Stimulated activated CD4-positive, alpha-beta T cell treated with anti-CD3 and anti-CD28 coated beads, Interleukin-1b, Interleukin-23, amount 100 ng/mL, for 48 hours (primary cell): ENCODE results near the gene RNLS.
"Not testable (repeated sequence)": the region's sequence is repeated elsewhere in the genome, so short reads cannot be mapped to it uniquely, and the experiment has no call there.

Source experiments
- DNase-seq: peaks from one replicate; pipeline ENCODE4 v3.0.0-alpha.2; 2020

The RNLS gene

DNA sequence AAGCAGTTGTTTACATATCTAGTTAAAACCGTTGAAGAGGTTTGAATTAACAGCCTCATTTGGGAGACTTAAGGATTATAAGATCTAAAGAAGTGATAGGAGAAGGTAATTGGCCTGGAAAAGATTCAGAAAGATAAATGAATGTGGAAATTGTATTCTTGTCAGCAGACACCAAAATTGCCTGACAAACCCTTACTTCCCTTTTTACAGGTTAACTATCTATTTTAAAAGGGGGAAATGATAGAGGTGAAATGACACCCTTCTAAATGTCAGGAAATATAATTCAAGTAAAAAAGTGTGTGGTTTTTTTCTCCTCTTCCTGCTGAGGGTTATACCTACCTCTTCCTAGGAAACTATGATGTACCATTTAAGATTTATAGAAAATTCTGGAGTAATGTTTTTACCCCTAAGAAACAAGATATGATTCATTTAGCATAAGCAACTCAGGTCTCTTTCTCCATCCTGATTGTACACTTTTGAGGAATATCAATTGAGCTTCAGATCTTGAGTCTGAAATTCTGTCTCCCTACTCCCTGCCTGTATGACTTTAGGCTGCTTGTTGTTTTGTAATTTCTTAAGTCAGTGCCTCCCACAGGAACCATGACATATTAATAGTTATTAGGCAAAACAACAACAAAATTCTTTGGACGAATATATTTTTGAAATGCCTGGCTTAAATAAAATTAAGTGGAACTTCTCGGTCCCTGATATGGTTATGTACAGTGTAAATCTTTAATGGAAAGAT is 250.4 kb downstream of the RNLS start:
- DNase-seq: no peak

DNA sequence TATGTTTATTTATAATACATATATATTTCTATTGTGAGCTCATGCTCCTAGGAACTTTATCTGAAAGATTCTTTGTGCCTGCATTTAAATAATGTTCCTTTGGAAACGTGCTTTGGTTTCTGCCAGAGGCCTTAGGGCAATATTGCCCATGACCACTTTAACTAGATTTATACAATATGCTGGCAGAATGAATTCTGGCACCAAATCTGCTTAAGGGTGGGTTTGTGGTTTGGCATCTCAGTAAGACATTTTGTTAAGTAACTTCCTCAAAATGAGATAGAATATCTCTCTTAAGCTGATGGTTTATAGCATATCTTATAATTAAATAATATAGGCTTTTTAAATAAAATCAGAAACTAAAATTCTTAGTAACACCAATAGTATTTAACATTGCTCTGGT is 252.9 kb downstream of the RNLS start:
- DNase-seq: no peak

DNA sequence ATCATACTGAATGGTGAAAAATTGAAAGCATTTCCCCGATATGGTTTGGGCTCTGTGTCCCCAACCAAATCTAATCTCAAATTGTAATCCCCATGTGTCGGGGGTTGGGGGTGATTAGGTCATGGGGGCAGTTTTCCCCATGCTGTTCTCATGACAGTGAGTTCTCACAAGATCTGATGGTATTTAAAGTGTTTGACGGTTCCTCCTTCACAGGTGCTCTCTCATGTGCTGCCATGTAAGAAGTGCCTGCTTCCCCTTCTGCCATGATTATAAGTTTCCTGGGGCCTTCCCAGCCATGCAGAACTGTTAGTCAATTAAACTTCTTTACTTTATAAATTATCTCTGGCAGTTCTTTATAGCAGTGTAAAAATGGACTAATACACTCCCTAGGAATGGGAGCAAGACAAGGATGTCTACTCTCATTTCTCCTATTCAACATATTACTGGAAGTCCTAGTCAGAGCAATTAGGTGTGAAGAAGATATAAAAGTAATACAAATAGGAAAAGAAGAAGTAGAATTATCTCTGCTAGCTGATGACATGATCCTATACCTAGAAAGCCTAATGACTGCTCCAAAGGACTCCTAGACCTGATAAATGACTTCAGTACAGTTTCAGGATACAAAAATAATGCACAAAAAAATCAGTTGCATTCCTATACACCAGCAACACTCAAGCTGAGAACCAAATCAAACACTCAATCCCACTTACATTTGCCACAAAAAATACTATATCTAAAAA is 260.6 kb downstream of the RNLS start:
- DNase-seq: no peak

- no peak for DNase-seq
Observed at GRCh38 chr10:88319960-88320517, 263.1 kb downstream of the RNLS start.

DNA sequence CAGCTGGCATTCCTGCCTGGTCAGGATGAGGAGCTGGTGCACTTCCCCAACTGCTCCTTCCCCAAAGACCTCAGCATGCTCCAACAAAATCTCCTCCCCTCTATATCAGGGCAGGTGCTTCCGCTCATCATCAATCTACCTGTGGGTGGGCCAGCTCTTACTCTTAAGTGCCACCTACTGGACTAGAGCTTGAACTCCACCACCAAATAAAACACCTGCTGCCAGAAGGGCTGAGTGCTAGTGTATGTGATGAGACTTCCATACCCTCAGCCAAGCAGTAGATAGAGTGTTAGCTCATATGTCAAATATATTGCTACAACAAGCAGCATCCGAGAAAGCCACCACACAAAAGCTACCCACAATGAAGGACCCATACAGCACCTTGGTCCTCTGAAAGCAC is 264.3 kb downstream of the RNLS start:
- DNase-seq: peak; percentile 1

GRCh38 chr10:88317099-88317498 is 266.0 kb downstream of the RNLS start:
- no peak for DNase-seq

- DNase-seq: no peak
Observed at GRCh38 chr10:88316292-88316861, 266.7 kb downstream of the RNLS start.

DNA sequence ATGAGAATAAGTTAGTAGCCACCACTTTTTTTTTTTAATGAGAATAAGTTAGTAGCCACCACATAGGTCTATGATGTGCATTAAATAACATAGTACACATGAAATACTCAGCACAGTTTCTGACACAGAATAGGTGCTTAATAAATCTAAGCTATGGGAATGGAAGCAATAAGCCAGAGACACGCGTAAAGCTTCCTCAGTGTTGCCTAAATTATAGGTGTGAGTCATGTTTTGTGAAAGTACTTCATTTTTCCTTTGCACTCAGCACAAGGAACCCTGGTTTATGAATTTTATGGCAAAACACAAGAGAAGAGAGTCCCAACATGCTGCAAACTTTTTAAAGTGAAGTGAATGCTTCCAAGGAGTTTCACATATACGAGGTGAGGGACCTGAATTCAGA is 267.4 kb downstream of the RNLS start:
- DNase-seq: no peak

- DNase-seq: no peak
Observed at GRCh38 chr10:88314362-88314761, 268.8 kb downstream of the RNLS start.

- DNase-seq: no peak
Observed at GRCh38 chr10:88313878-88314277, 269.2 kb downstream of the RNLS start.

- DNase-seq: no peak
Observed at GRCh38 chr10:88312855-88313254, 270.3 kb downstream of the RNLS start.

GRCh38 chr10:88311264-88311663 is 271.9 kb downstream of the RNLS start:
- DNase-seq: no peak

DNA sequence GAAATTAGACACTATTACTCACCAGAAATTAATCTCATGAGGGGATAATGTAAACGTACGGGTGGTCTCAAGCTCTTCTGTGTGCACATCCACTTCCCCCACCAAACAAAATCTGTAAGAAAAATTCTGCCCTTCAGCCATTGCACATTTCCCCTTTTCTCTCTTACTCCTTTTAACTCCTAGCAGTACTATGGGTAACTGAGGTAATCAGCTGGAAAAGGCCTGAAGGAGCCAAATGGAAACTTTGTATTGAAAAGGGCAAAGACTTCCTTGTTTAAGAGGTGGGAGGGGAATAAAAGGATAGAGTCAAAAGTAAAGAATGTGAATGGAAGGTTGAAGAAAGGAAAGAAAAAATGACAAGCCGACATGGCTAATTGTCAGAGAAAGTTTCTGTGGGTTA is 273.8 kb downstream of the RNLS start:
- no peak for DNase-seq

- DNase-seq: not testable (repeated sequence)
Observed at GRCh38 chr10:88308361-88308760, 274.8 kb downstream of the RNLS start.

DNA sequence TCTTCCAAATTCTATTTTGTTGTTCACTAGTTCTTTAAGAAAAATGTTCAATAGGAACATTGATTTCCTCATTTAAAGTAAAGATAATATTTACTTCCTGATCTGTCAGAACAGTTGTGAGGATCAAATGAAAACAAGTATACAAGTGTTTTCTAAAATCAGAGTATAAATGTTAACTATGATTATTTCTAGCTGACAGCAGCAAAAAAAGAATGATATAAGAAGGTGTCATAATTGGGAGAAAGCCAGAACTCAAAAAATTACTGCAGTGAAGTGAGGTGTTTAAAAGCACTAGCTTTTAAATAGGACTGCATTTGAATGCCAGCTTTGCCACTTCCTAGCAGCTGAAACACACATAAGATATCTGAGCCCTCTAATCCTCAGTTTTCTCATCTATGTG is 283.3 kb downstream of the RNLS start:
- no peak for DNase-seq

GRCh38 chr10:88297103-88297502 is 286.0 kb downstream of the RNLS start:
- no peak for DNase-seq

DNA sequence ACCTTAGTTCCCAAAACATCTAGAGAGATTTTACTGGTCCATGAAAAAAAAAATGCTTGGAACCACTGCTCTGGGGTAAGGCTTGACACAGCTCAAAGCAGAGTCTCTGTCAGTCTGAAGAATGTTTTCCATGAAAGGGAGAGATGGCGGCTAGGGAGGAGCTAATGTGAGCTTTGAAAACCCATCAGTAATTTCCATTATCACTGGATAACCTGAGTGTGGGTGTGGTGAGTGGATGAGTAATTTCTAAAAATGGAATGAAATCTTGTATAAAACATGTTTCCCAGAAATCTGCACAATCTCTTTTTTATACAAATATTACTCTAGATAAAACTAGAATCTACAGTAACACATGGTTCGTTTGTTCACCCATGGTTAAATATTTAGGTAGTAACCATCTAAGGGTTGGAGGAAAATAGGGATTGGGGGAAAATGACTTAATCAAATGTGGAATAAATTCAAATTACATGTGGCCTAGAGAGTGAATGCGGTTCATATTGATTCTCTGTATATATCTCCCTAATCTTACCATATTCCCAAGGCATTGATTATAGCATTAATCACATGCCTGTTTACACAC is 289.4 kb downstream of the RNLS start:
- no peak for DNase-seq

DNA sequence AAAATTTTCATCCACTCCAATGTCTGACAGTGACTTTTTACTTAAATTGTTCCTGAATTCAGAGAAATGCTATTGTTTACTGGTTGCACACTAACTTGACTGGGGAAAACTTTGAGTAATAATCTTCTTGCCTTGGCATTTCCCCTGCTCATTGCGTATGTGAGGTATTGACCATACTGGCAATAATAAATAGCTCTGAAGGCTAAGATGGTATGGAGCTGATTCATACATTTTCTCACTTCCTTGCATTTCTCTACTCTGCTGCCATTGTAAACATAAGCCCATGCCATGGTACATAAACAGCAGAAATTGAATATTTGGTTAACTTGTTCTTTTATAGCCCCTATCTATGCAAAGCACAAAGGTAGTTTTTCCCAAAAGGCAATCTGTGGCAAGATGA is 290.0 kb downstream of the RNLS start:
- DNase-seq: no peak

- no peak for DNase-seq
Observed at GRCh38 chr10:88292185-88292514, 291.0 kb downstream of the RNLS start.

DNA sequence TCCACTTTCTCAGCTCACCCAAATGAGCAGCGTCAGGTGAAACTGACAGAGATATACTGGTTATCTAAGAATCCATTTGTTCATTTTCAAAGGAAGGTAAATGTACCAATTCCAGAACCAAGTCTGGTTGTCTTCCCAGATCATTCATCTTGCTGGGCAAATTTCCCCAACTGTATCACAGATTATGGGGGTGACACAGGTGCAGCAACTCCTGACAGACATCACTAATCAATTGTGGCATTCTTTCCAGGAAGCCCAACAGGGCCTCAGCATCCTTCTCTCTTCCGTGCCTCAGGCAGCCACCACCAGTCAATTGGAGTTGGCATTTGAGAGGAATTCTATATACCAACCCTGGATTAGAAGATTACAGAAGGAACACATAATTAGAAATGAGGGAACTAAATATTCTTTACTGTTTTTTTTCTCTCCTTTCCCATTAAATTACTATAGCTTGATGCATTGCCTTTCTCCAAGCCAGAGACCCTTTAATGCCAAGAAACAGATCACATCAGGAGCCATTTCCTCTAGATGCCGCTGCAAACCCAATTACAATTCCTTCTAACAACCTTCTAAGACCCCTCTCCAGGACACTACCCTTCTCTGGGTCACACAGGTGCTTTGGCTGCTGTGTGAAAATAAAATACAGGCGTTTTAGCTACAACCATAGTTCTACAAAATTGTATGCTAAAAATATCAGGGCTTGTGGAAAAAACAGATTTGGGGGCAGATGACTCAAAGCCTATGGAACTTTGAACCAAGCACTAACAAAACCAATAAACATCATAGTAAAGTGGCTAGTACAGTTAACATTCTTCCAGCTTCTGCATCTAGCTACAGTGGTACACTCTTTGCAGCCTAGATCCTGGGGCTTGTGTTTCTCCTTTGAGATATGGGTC is 291.6 kb downstream of the RNLS start:
- no peak for DNase-seq

DNA sequence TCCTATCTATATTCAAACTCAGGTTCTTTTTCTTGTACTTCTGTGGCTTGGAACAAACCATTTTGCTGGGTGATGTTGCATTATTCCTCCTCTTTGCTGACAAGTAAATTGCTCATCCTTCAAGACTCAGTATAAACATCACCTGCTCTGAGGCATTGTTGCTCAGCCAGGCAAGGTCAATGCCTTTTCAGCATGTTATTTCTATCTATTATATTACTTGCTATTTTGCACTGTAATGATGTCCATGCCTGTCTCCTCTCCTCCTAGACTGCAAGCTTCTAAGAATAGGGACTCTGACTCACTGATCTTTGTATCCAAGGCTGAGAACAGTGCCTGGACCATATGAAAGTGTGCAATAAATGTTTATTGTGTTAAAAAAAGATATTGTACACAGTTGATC is 293.8 kb downstream of the RNLS start:
- no peak for DNase-seq

DNA sequence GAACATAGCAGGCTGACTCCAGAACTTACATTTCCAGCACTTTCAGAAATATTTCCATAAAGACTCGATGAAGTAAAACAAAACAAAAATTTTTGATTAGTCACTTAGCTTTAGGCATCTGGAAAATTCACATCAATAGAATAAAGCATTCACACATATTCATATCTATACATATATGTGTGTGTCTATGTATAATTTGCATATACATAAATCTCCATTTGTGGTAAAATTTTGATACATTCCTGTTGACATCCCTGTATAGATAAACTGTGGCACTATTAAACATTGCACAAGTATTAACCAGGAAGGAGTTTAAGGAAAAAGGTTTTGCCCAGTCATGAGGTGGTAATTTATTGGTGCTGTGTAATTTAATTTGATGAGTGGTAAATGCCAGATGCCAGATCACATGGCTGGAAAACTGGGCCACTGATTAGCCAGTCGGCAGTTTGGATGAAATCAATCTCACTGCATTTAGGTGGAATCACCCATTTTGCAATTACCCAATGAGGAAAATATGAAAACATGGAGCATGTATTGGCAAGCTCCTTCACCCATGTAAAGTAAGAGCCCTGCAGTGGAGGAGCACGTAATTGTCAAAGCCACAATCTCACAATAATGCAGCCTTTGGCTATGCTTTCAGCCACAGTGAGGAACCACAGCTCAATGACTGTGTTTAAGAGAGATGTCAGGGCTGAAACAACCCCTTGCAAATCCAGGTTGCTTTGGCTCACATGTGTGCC is 294.6 kb downstream of the RNLS start:
- DNase-seq: no peak
